ENCODE measurements around the gene ANK2.
"Not testable (repeated sequence)": the region's sequence is repeated elsewhere in the genome, so short reads cannot be mapped to it uniquely, and the experiment has no call there.

Gene ANK2

DNA sequence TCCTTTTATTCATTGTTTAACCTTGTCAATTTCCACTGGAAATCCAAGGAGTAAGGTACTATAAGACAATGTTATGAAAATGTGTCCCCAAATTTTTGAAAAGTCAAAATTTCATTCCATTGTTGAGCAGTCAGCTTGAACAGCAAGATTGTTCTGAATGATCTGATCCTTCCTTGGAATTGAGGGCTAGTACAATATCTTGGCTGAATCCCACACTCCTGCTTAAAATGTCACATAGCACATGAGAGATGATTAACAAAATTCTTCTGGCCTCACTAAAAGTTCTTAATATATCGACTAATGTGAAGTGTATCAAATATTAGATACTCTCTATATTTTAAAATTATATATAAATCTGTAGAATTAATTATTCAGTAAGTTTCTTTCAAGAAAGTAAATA, 104.8 kb downstream of the ANK2 start:
- no peak for DNase-seq

- DNase-seq, result no peak
Observed at GRCh38 chr4:113157086-113157857, 107.8 kb downstream of the ANK2 start.

GRCh38 chr4:113159942-113160545, 110.6 kb downstream of the ANK2 start:
- DNase-seq, result no peak

GRCh38 chr4:113160548-113160947, 111.1 kb downstream of the ANK2 start:
- DNase-seq, result no peak

- DNase-seq, result no peak
Observed at GRCh38 chr4:113162089-113162488, 112.6 kb downstream of the ANK2 start.

GRCh38 chr4:113169368-113169767, 119.9 kb downstream of the ANK2 start:
- DNase-seq, result no peak

DNA sequence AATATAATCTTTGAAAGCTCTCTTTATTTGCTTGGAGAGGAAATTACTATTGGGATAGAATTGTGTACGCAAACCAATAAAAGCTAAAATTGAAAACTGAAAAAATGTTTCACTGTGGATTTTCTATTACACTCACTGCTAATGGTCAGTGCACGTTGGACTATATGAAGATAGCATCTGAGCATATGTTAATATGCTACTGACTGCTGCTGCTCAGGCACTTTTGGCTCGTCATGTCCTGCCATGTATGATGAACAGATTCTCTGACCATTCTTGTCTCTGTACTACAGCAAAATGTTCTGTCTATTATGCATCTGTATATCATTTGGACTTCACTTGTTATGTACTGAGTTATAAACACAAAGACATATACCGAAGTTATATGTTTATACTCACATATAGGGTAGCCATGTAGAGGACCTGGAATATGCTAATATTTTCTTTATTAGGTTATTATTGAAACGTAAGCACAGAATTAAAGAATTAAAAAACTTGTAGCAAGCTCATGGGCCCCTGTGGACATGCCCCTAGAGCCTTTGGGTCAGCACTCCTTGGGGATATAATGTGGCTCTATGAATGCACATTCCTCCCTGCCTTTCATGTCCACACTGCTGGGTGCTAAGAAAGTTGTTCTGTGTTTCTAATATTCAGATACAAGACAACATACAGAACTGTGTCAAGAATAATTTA, 120.8 kb downstream of the ANK2 start:
- DNase-seq, result no peak

GRCh38 chr4:113170805-113171468, 121.5 kb downstream of the ANK2 start:
- no peak for DNase-seq

- no peak for DNase-seq
Observed at GRCh38 chr4:113173126-113173792, 123.8 kb downstream of the ANK2 start.

DNA sequence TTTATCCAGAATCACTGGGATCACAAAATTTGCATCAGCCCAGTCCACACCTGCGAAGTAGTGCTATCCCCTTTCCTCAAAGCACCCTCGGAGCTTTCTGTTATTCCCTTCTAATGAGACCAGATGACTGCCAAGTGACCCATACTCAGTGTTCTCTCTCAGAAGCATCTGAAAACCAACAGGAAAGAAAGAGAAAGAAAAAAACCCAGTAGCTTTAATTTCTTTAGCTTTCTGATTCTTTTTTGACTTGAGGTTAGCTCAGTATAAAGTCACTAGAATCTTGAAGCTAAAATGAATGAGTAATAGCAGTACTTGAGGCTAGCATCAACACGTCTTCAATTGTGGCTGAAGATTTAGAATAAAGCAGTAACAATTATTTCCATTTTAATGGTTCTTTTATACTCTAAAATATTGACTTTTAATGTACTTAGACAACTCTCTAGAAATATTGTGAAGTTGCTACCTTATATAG, 124.4 kb downstream of the ANK2 start:
- no peak for DNase-seq

GRCh38 chr4:113179091-113179490, 129.6 kb downstream of the ANK2 start:
- DNase-seq, result no peak

DNA sequence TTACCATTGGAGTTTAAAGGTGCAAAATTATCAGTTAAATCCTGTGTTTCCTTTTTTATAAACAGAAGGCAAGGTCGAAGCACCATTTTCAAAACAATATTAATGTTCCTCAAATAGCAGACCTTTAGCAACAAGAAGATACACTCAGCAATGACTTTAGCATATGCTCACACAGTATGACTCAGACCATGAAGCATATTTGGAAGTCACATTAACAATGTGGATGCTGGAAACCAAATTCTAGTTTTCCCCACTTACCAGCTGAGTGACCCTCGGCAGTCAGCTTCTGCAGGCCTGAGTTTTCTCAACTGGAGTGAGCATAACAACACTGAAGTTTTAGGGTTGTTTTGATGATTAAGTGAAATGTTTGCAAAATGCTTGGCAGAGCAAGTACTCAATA, 130.5 kb downstream of the ANK2 start:
- no peak for DNase-seq

DNA sequence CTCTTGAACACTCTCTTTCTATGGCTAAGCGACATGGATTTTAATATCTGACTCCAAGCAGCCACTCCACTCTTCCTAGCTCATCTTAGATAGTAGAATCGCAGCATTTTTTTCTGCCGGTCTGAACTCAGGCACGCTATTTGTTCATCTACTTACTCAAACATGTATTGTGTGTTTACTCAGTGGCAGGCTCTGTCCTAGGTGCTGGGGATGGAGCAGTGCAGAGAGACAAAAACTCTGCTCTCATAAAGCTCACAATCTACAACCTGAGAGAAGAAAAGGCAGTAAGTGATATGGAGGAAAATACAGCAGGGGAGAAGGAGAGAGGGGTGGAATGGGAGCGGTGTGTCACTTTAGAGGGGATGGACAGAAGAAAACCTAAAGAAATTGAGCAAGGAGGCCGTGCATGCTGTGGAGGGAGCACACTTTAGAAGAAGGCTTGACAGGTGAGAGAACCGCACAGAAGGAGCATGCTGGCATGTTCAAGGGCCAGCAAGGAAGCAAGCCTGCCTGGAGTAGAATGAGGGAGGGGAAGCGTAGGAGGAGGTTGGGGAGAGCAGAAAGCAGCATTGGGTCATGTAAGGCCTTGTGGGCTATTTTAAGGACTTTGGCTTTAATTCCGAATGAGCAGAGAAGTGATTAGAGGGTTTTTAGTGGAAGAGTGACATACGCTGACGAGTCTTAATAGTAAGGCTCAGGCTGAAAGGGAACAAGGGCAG, 132.0 kb downstream of the ANK2 start:
- no peak for DNase-seq

DNA sequence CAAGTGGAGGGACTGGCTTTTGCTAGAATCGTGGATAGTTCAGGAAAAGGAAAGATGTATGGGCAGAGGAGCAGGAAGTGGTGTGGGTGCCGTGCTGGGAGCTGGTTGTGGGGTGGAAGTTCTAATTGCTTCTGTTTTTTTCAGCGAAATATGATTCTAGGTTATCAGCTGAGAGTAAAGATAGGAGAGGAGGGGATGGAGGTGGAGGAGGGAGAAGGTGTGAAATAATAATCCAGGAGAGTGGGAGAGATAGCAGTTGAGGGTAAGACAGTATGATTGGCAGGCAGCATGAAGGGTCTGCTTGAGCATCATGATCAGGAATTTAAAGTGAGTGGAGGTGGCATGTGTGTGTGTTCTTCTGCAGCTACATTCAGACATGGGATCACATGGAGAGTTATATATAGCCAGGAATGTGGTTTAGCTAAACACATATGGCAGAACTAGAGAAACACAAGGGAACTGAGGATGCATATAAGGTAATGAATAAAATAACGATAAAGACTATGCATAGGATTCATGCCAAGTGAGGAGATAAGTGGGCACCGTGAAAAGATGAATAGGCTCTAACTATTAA, 133.7 kb downstream of the ANK2 start:
- no peak for DNase-seq

- not testable (repeated sequence) for DNase-seq
Observed at GRCh38 chr4:113186220-113186619, 136.8 kb downstream of the ANK2 start.

DNA sequence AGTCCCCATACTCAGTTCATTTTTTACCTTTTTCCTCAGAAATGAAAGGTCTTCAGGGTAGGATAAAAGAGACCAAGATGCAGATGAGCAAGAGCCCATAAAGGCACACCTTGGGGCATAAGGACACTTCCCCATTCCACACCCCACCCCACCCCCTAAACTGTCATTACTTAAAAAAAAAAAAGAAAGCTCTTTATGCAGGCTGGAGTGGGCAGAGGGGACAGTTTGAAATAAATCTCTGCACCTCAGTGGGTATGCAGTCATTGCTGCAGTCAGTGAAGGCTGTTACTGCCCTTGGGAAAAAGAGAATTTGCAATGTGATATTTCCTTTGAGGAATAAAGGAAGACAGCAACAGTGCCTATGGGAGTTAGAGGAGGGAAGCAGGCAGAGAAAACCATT, 137.5 kb downstream of the ANK2 start:
- DNase-seq, result no peak

DNA sequence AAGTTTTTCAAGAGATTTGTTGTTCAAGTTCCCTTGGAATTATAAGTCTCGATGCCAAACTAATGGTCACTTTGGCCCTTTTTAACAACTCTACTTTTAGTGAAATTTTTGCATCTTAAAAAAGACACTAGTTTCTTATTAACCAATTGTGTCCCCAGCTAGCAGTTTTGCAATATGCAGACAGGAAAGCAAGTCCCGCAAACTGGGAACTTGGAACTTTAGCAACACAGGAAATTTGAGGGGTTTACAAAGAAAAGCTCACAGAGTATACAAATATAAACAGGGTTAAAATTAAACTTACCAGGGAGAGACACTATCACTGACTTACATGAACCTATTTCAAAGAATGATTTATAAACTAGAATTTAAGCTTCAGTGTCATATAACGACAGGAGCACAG, 137.9 kb downstream of the ANK2 start:
- DNase-seq, result no peak

DNA sequence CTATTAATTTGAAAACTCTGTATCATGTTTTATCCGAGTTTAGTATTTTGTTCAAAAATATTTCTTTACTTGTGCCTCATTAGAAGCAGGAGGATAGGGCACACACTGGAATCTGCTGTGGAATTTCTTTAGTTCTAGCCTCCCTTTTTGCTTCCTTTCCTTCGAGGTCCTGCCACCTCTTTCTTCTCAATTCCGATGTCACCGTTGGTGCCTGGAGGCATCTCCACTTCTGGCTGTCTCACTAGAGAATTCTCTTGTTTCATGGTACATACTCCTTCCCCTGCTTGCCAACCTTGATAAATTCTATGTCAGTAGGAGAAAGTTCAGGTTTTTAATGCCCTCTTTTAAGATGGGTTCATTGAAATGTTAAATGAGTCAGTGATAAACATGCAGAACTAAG, 140.1 kb downstream of the ANK2 start:
- DNase-seq, result no peak

DNA sequence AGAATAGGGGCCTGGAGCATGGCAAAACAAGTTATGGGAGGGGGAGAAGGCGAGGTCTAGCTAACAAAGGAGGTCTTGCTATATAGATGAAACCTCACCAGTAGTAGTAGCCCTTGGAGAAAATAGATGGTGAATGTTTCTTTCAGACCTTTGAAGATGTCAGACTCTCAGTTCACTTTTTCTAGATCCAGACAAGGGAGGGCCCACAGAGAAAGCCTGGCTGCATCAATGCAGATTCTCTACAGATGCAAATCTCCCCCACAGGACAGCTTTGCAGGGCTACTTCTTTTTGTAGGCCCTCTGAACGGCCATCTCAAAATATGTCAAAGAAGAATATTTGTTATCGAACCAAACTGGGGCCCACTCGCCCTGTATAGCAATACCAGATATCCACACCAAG, 159.7 kb downstream of the ANK2 start:
- DNase-seq, result no peak

DNA sequence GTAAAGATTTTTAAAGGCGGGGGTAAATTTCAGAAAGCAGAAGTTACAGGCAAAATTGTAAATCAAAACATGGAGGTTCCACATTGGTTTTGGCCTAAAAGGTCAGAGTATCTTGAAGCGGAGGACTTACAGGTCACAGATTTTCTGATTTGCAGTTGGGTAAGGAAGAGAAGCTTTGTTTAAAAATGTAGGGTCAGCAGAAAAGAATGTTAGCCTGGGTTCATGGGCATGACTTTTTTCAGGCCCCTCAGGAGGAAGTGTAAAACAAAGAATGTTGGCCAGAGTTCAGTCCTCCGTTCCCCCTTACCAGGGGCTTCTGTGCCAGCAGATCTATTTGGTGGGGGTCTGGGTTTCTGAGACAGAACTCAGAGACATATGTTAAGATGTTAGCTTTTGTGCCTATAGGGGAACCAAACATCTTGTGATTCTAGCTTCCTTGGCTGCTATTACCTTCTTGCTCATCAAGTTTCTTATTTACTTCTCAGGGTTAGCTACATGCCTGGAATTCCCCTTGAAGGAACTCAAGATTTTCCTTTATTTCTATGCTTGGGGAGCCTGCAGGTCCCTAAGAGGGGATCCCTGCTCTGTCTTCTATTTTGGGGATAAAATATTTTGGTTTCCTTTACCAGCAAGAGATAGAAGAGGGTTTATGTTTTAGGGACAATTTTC, 160.3 kb downstream of the ANK2 start:
- DNase-seq, result no peak

DNA sequence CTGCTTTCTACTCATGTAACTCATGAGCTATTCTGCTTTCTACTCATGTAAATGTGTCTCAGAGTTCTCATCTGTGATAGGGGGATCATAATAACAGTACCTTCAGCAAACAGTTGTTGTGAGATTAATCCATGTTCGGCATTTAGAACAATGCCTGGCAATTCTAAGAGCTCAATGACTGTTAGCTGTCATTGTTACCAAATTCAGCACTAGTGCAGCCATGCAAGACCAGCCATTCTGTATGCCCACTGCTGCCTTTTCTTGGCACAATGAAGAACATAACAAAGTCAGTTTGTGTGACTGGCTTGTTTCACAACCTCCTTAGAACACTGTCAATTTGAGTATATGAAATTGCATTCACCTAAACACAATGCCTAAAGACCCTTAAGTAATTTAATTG, 163.2 kb downstream of the ANK2 start:
- no peak for DNase-seq

Data from femur (tissue), 1 donor.